Measurements from ENCODE around the gene ANK3. TPM values are rescaled to one million over a fixed set of nuclear protein-coding genes. Genes with fewer than 3 reads are reported as not detected.

ANK3 gene
- total RNA-seq, 4 donors from 2014 or later, result 34.8 to 91.3 (median 56.7) TPM

DNA sequence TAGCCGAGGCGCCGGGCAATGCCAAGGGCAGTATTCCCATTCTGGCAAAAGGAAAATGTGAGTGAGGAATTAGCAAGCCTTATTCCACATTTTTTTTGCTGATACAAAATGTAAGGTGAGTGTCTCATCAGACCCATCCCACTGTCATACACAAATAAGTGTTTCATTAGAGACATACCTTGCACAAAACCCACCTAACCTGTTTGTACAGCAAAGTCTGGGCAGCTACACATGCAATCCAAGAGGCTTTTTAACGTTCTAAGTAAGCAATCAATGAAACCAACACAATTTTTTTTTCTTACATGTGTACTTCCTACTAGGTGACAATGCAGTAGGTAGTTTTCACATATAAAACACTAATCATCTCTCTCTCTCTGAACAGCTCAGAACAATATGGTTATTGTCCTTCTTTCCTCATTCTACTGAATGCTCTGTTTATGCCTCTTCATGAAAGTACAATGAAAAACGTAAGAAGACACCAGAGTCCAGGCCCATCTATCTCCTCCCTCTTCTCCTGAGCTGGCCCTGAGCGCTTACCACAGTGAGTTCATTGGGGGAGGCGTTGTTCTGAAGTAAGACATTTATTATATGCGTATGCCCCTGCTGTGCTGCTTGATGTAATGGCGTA is 217.2 kb downstream of the ANK3 start:
- intact Hi-C loops (cut with DNase I; ENCODE audit: low total_unique reads), result no loop called here
- Histone ChIP-seq H3K27ac (no peak overlapping the region), H3K27me3 (no peaks in the 10 kb centered on the region), H3K9me3 (no peaks in the 10 kb centered on the region), H3K4me1 (no peaks in the 10 kb centered on the region), H3K36me3 (no peaks in the 10 kb centered on the region), H3K4me3 (no peak overlapping the region)
- no peak for DNase-seq
- TF ChIP-seq CTCF (IDR thresholded peaks at IDR 0.05) (no peak), POLR2A (IDR thresholded peaks at IDR 0.05) (no peak)

GRCh38 chr10:60171436-60172013 is 218.2 kb downstream of the ANK3 start:
- no peak overlapping the region for H3K27ac ChIP-seq
- H3K9me3 ChIP-seq, result no peaks in the 10 kb centered on the region
- no peak for DNase-seq
- intact Hi-C loops (cut with DNase I; ENCODE audit: low total_unique reads), result no loop called here
- H3K36me3 ChIP-seq, result no peaks in the 10 kb centered on the region
- H3K4me1 ChIP-seq, result no peaks in the 10 kb centered on the region
- no peak for TF ChIP-seq CTCF (IDR thresholded peaks at IDR 0.05)
- TF ChIP-seq POLR2A (IDR thresholded peaks at IDR 0.05), result no peak
- no peak overlapping the region for H3K4me3 ChIP-seq
- H3K27me3 ChIP-seq, result no peaks in the 10 kb centered on the region

- Histone ChIP-seq H3K9me3 (no peaks in the 10 kb centered on the region), H3K27me3 (no peaks in the 10 kb centered on the region), H3K27ac (no peak overlapping the region), H3K36me3 (no peaks in the 10 kb centered on the region), H3K4me3 (no peak overlapping the region), H3K4me1 (no peaks in the 10 kb centered on the region)
- no peak for DNase-seq
- intact Hi-C loops (cut with DNase I; ENCODE audit: low total_unique reads), result no loop called here
- TF ChIP-seq CTCF (IDR thresholded peaks at IDR 0.05) (no peak), POLR2A (IDR thresholded peaks at IDR 0.05) (no peak)
Measured at GRCh38 chr10:60170250-60170649, 219.4 kb downstream of the ANK3 start.

DNA sequence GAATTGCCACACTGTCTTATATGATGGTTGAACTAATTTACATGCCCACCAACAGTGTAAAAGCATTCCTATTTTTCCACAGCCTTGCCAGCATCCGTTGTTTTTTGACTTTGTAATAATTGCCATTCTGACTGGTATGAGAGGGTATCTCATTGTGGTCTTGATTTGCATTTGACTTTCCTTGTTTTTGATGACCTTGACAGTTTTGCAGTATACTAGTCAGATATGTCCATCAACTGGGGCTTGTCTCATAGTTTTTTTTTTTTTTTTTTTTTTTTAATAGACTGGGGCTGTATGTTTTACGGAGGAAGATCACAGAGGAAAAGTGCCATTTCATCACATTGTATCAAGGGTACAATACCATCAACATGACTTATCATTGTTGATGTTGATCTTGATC is 220.6 kb downstream of the ANK3 start:
- intact Hi-C loops (cut with DNase I; ENCODE audit: low total_unique reads), result no loop called here
- Histone ChIP-seq H3K27ac (no peak overlapping the region), H3K36me3 (no peaks in the 10 kb centered on the region), H3K4me1 (no peaks in the 10 kb centered on the region), H3K9me3 (no peaks in the 10 kb centered on the region), H3K27me3 (no peaks in the 10 kb centered on the region), H3K4me3 (no peak overlapping the region)
- TF ChIP-seq CTCF (IDR thresholded peaks at IDR 0.05), result no peak
- no peak for TF ChIP-seq POLR2A (IDR thresholded peaks at IDR 0.05)
- no peak for DNase-seq

DNA sequence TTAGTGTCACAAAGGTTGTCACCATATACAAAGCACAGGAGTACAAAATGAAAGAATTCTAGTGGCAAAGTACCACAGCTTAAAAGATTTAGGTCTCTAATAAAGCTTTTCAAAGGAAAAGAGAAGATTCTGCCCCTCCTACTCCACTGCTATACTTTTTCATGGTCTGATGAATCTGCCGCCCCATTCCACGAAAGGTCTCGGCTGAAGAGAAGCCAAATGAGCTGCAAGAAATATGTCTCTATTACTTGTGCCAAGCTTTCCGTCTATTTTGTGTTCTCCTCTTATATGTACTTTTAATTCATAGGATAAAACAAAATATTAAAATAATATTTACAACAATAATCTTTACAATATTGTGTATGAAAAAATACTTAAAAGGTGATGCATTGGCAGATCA is 222.6 kb downstream of the ANK3 start:
- TF ChIP-seq POLR2A (IDR thresholded peaks at IDR 0.05) (no peak), CTCF (IDR thresholded peaks at IDR 0.05) (no peak)
- Histone ChIP-seq H3K4me3 (peak overlapping the region; percentile 14 to 19), H3K36me3 (no peaks in the 10 kb centered on the region), H3K9me3 (no peaks in the 10 kb centered on the region), H3K4me1 (no peaks in the 10 kb centered on the region), H3K27ac (no peak overlapping the region), H3K27me3 (no peaks in the 10 kb centered on the region)
- DNase-seq, result no peak
- intact Hi-C loops (cut with DNase I; ENCODE audit: low total_unique reads), result no loop called here

Measured in uterus (tissue), 4 donors.